H1 (cell line): ENCODE results near the gene PGRMC1. TPM values are rescaled to one million over a fixed set of nuclear protein-coding genes. Genes with fewer than 3 reads are reported as not detected.
A peak's percentile ranks its signal among the peaks of the same experiment; 100 is the strongest.

ENCODE experiments used
- CTCF ChIA-PET: fragments of 300-600 bp; sonication (Branson Sonifier 250); formaldehyde crosslinking; loops from one replicate; lab custom pipeline; 2021; ENCODE audit not compliant: partially characterized antibody; lab: Charles Lee
- POLR2A ChIA-PET: fragments of 300-600 bp; sonication (Branson Sonifier 250); formaldehyde crosslinking; loops from one replicate; lab custom pipeline; 2021; ENCODE audit warnings: inconsistent platforms; ENCODE audit not compliant: partially characterized antibody; lab: Charles Lee
- DNase-seq, 2 experiments: peaks; one replicate each; pipeline versions ENCODE4 v3.0.0 to v3.0.0-alpha.2; 2010 to 2022; ENCODE audit warnings: low spot score in 2 of 2, low read depth in 1 of 2, mixed read lengths in 1 of 2
- FAIRE-seq: peaks from 2 replicates; lab custom pipeline; 2011; peaks lifted over from hg19 to GRCh38; lab: Jason Lieb, UNC
- H2AFZ ChIP-seq: 2 replicates; pipeline ENCODE4 v1.8.1; 2012; ENCODE audit warnings: low read length, inconsistent platforms
- H2AK5ac ChIP-seq: 2 replicates; pipeline ENCODE4 v1.6.1; 2013; ENCODE audit warnings: low read depth, low read length
- H2BK120ac ChIP-seq: replicated peaks from 2 replicates; pipeline ENCODE3; 2013; ENCODE audit warnings: low read depth, low read length, inconsistent platforms
- H2BK12ac ChIP-seq: 2 replicates; pipeline ENCODE4 v1.6.1; 2013; ENCODE audit warnings: low read depth, low read length
- H2BK15ac ChIP-seq: 2 replicates; pipeline ENCODE4 v1.6.1; 2013; ENCODE audit warnings: low read length
- H2BK20ac ChIP-seq: 2 replicates; pipeline ENCODE4 v1.6.1; 2013; ENCODE audit warnings: low read length
- H2BK5ac ChIP-seq: 2 replicates; pipeline ENCODE4 v1.6.1; 2013; ENCODE audit warnings: low read depth, low read length
- H3K14ac ChIP-seq: 2 replicates; pipeline ENCODE4 v1.6.1; 2013; ENCODE audit warnings: inconsistent platforms; ENCODE audit not compliant: insufficient read length
- H3K18ac ChIP-seq: 2 replicates; pipeline ENCODE4 v1.6.1; 2013; ENCODE audit warnings: low read length; ENCODE audit errors: extremely low read depth
- H3K23ac ChIP-seq: 2 replicates; pipeline ENCODE4 v1.6.1; 2013; ENCODE audit warnings: inconsistent platforms; ENCODE audit not compliant: insufficient read length
- H3K23me2 ChIP-seq: 2 replicates; pipeline ENCODE4 v1.6.1; 2013; ENCODE audit warnings: low read depth, low read length
- H3K27ac ChIP-seq: 2 replicates; pipeline ENCODE4 v1.6.1; 2011; ENCODE audit warnings: low read depth, low read length, inconsistent platforms
- H3K27me3 ChIP-seq, 4 experiments: replicated peaks in 1 of 4; 1 replicate in 1 of 4; 2 replicates in 3 of 4; pipeline versions ENCODE4 v1.6.1 to v1.8.1; 2011 to 2013; ENCODE audit warnings: low read length in 3 of 4, mild to moderate bottlenecking in 3 of 4, inconsistent platforms in 2 of 4, mixed read lengths in 2 of 4, moderate library complexity in 1 of 4; ENCODE audit not compliant: control insufficient read depth in 3 of 4, insufficient read depth in 3 of 4; ENCODE audit errors: extremely low read depth in 1 of 4
- H3K36me3 ChIP-seq, 4 experiments: 2 replicates each; pipeline versions ENCODE4 v1.6.1 to v1.8.1; 2011 to 2013; ENCODE audit warnings: mild to moderate bottlenecking in 4 of 4, low read length in 3 of 4, moderate library complexity in 2 of 4, control low read depth in 1 of 4, inconsistent platforms in 1 of 4; ENCODE audit not compliant: insufficient read depth in 4 of 4, control insufficient read depth in 2 of 4
- H3K4ac ChIP-seq: replicated peaks from 2 replicates; pipeline ENCODE3; 2013; ENCODE audit warnings: low read length, low read depth, mixed read lengths, inconsistent platforms; ENCODE audit not compliant: insufficient read length
- H3K4me1 ChIP-seq, 4 experiments: replicated peaks in 1 of 4; 1 replicate in 1 of 4; 2 replicates in 3 of 4; pipeline versions ENCODE4 v1.6.1 to v1.8.1; 2011 to 2013; ENCODE audit warnings: low read length in 3 of 4, inconsistent platforms in 2 of 4, mixed read lengths in 1 of 4; ENCODE audit not compliant: insufficient read depth in 4 of 4, control insufficient read depth in 3 of 4
- H3K4me2 ChIP-seq, 2 experiments: 2 replicates each; pipeline versions ENCODE4 v1.6.1 to v1.8.1; 2011 to 2013; ENCODE audit warnings: low read depth in 2 of 2, low read length in 2 of 2, control low read depth in 1 of 2, inconsistent platforms in 1 of 2, mild to moderate bottlenecking in 1 of 2; ENCODE audit not compliant: insufficient read depth in 1 of 2
- H3K4me3 ChIP-seq, 4 experiments: fragments of 200-600, 300-600 bp in 1 of 4; sonication (generic), shearing (Covaris generic), sonication (Bioruptor Twin) in 1 of 4; 2 replicates each; pipeline versions ENCODE4 v1.5.1 to v1.8.1; 2011 to 2016; ENCODE audit warnings: low read length in 4 of 4, low read depth in 3 of 4, control low read depth in 2 of 4, inconsistent platforms in 2 of 4, mild to moderate bottlenecking in 2 of 4, mixed read lengths in 1 of 4, moderate library complexity in 1 of 4; ENCODE audit not compliant: insufficient read depth in 2 of 4; ENCODE audit errors: extremely low read depth in 1 of 4
- H3K56ac ChIP-seq: replicated peaks from 2 replicates; pipeline ENCODE3; 2013; ENCODE audit warnings: low read depth, mild to moderate bottlenecking, mixed read lengths, low read length, inconsistent platforms; ENCODE audit not compliant: insufficient read length
- H3K79me1 ChIP-seq: 2 replicates; pipeline ENCODE4 v1.6.1; 2013; ENCODE audit warnings: low read depth, low read length, control low read depth
- H3K79me2 ChIP-seq, 2 experiments: 2 replicates each; pipeline versions ENCODE4 v1.6.1 to v1.8.1; 2012 to 2013; ENCODE audit warnings: low read length in 2 of 2, mild to moderate bottlenecking in 2 of 2, inconsistent platforms in 1 of 2; ENCODE audit not compliant: insufficient read depth in 2 of 2, control insufficient read depth in 1 of 2
- H3K9ac ChIP-seq, 4 experiments: replicated peaks in 1 of 4; 1 replicate in 1 of 4; 2 replicates in 3 of 4; pipeline versions ENCODE4 v1.6.1 to v1.8.1; 2011 to 2013; ENCODE audit warnings: low read depth in 3 of 4, low read length in 3 of 4, control low read depth in 2 of 4, mild to moderate bottlenecking in 2 of 4, moderate library complexity in 2 of 4, inconsistent platforms in 1 of 4; ENCODE audit errors: extremely low read depth in 1 of 4
- H3K9me3 ChIP-seq, 2 experiments: 2 replicates each; pipeline versions ENCODE4 v1.6.1 to v1.8.1; 2012 to 2013; ENCODE audit warnings: mild to moderate bottlenecking in 2 of 2, moderate library complexity in 2 of 2, control low read depth in 1 of 2, inconsistent platforms in 1 of 2, low read depth in 1 of 2, low read length in 1 of 2, mixed read lengths in 1 of 2; ENCODE audit not compliant: insufficient read depth in 2 of 2
- H4K20me1 ChIP-seq, 2 experiments: replicated peaks in 1 of 2; 2 replicates each; pipeline versions ENCODE3 to v1.8.1; 2011 to 2013; ENCODE audit warnings: inconsistent platforms in 2 of 2, low read length in 2 of 2, mild to moderate bottlenecking in 1 of 2; ENCODE audit not compliant: insufficient read depth in 2 of 2, control insufficient read depth in 1 of 2
- H4K5ac ChIP-seq: 2 replicates; pipeline ENCODE4 v1.6.1; 2013; ENCODE audit warnings: low read length, low read depth, mixed read lengths, inconsistent platforms; ENCODE audit not compliant: insufficient read length
- H4K8ac ChIP-seq: 2 replicates; pipeline ENCODE4 v1.8.0; 2013; ENCODE audit warnings: mild to moderate bottlenecking, moderate library complexity, low read length, inconsistent platforms; ENCODE audit not compliant: insufficient read depth; ENCODE audit errors: extremely low read depth
- H4K91ac ChIP-seq: replicated peaks from 2 replicates; pipeline ENCODE3; 2013; ENCODE audit warnings: low read length, mixed read lengths, inconsistent platforms; ENCODE audit not compliant: insufficient read length
- ASH2L ChIP-seq: fragments of 200-600, 300-600 bp; sonication (generic); IDR thresholded peaks from one replicate; pipeline ENCODE4 v1.7.1; 2017; ENCODE audit warnings: low read length
- BACH1 ChIP-seq: IDR thresholded peaks from 2 replicates; pipeline ENCODE4 v1.6.1; 2012; ENCODE audit warnings: low read length, improper control_type of control experiment
- BCL11A ChIP-seq, 2 experiments: IDR thresholded peaks; one replicate each; pipeline ENCODE4 v1.6.1; 2011; ENCODE audit warnings: low read depth in 2 of 2, low read length in 2 of 2, mild to moderate bottlenecking in 2 of 2
- EZH2 ChIP-seq: fragments of 200-600 bp; sonication (generic); IDR thresholded peaks from 2 replicates; pipeline ENCODE4 v1.7.1; 2012; ENCODE audit warnings: low read depth, mild to moderate bottlenecking, moderate library complexity, low read length, inconsistent platforms; ENCODE audit not compliant: severe bottlenecking
- GABPA ChIP-seq: IDR thresholded peaks from 2 replicates; pipeline ENCODE4 v1.6.1; 2011; ENCODE audit warnings: mild to moderate bottlenecking, low read length, moderate library complexity, borderline replicate concordance; ENCODE audit not compliant: insufficient read depth
- KDM1A ChIP-seq: fragments of 200-600, 300-600 bp; sonication (generic); IDR thresholded peaks from 2 replicates; pipeline ENCODE4 v1.7.1; 2016; ENCODE audit warnings: mild to moderate bottlenecking, low read length, borderline replicate concordance
- NRF1 ChIP-seq: IDR thresholded peaks from 2 replicates; pipeline ENCODE4 v1.6.1; 2011; ENCODE audit warnings: mild to moderate bottlenecking, low read depth, low read length, improper control_type of control experiment
- RBBP5 ChIP-seq: IDR thresholded peaks from 2 replicates; pipeline ENCODE4 v1.7.1; 2012; ENCODE audit warnings: low read depth, mild to moderate bottlenecking, inconsistent platforms, low read length, moderate library complexity, borderline replicate concordance
- SP1 ChIP-seq: IDR thresholded peaks from 2 replicates; pipeline ENCODE4 v1.6.1; 2011; ENCODE audit warnings: low read depth, low read length
- SUZ12 ChIP-seq: fragments of 200-600 bp; sonication (generic); IDR thresholded peaks from 2 replicates; pipeline ENCODE4 v1.6.1; 2012; ENCODE audit warnings: mild to moderate bottlenecking, inconsistent platforms, low read length, moderate library complexity, mixed read lengths
- TBP ChIP-seq: IDR thresholded peaks from 2 replicates; pipeline ENCODE4 v1.6.1; 2011; ENCODE audit warnings: low read depth, low read length, improper control_type of control experiment
- WGBS, 2 experiments: shearing (Covaris generic) in 1 of 2; methylation state at CpG; one replicate each; pipeline versions ENCODE4 v1.1.6 to v1.1.7; 2013 to 2015; ENCODE audit warnings: low lambda C conversion rate in 2 of 2, mixed read lengths in 2 of 2, inconsistent platforms in 1 of 2, low coverage in 1 of 2, missing lambda C conversion rate in 1 of 2; ENCODE audit not compliant: insufficient replicate concordance in 2 of 2, insufficient coverage in 1 of 2, insufficient read length in 1 of 2; ENCODE audit errors: extremely low coverage in 1 of 2, missing lambda C conversion rate in 1 of 2; 5-methylcytosine and 5-hydroxymethylcytosine counted together
- polyA plus RNA-seq, 7 experiments: library from polyadenylated mRNA; depleted of rRNA in 3 of 7; stranded (reverse) in 5 of 7; unstranded in 2 of 7; fragments of >200 nt in 5 of 7; fragments of 200-250 nt in 2 of 7; gene quantifications; 1 replicate in 5 of 7; 2 replicates in 1 of 7; 4 replicates in 1 of 7; pipeline versions ENCODE4 v1.2.1 to v1.2.3, GENCODE V29; 2011 to 2013; ENCODE audit warnings: missing spikeins in 2 of 7, mixed read lengths in 2 of 7
- total RNA-seq: library from RNA; stranded (reverse); fragmentation: NEBNext Ultra II Directional; extraction: Animal tissue kit (Norgen Biotek cat#: 25700); gene quantifications from 2 replicates; pipeline ENCODE4 v1.2.1, GENCODE V29; 2021

PGRMC1 gene
- total and polyA plus RNA-seq, 2 of the 8 experiments (the other 6 are each of a cell fraction or from before 2014, with no cell fraction given): 127 to 248 TPM

DNA sequence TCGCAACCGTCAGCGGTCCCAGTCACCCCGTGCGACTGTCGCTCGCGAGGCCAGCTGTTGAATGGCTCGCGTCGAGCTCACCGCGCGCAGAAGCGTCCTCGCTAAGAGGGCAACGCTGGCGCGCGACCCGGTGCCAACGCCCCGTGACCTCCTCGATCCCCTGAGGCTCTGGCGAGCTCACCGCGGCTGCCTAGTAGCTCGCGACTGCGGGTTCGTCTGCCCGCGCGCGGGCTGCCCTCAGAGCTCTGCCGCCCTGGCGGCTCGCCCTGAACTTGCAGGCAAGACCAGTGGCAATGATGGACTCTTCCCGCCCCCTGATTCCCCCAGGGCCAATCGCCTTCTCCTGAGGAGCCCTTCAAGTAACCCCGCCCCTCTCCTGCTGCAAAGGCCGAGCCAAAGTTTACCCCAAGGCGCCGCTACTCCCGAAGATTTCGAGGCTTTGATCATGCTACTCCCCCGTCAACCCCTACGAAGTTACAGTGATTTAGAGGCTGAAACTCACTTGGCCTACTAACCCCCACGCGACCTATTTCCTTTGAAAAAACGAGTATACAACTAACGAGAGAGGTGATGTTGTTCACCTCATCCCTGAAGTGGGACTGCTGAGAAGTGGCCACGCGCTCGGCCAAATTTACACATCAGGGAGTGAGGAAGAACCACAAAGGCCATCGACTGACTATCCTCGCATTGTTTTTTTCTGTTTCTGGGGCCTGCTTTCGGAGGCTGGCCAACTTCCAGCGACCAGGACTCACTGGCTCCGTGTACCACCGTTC, 37.5 kb downstream of the PGRMC1 start:
- no peaks in the 10 kb centered on the region for H3K9me3 ChIP-seq
- no peak for TF ChIP-seq BCL11A (IDR thresholded peaks at IDR 0.05; ENCODE audit: low read depth in 2 of 2, low read length in 2 of 2)
- TF ChIP-seq SUZ12: peak; percentile 40; the same call in 1 of the 2 replicates
- TF ChIP-seq EZH2: peak; percentile 12
- 0 out of 2 replicates have a peak, but pooled peaks have one; percentile 49 for TF ChIP-seq RBBP5
- TF ChIP-seq ASH2L: no peak
- TF ChIP-seq NRF1: no peak
- no peak for TF ChIP-seq GABPA
- TF ChIP-seq SP1: no peak
- peak; percentile 32; the same call in 1 of the 2 replicates for TF ChIP-seq TBP
- no peak for TF ChIP-seq BACH1
- TF ChIP-seq KDM1A: 0 out of 2 replicates have a peak, but pooled peaks have one; percentile 37

More for the DNA sequence above, 37.5 kb downstream of the PGRMC1 start:
- H3K23ac ChIP-seq: no peak overlapping the region
- no peak overlapping the region for H4K91ac ChIP-seq
- no peaks in the 10 kb centered on the region for H4K20me1 ChIP-seq
- 9% methylated on average over 46 of the region's 61 CpGs; no CpG with 5 or more reads in 1 of the 2 experiments for WGBS, 2 experiments
- DNase-seq (peak; percentile 63 to 71), FAIRE-seq (no peak)
- H3K79me1 ChIP-seq: no peaks in the 10 kb centered on the region
- no peak overlapping the region for H3K4ac ChIP-seq
- H3K14ac ChIP-seq: no peak overlapping the region
- H2BK15ac ChIP-seq: no peak overlapping the region
- no peak overlapping the region for H2BK5ac ChIP-seq
- peaks cover 0 to 3% (median under 1%) of the 10 kb centered on the region in 4 experiments; a peak in 4 of 7 replicates for H3K4me1 ChIP-seq
- no peak overlapping the region for H3K56ac ChIP-seq
- no peak overlapping the region; a peak in 1 of 7 replicates for H3K9ac ChIP-seq
- no peak overlapping the region for H4K8ac ChIP-seq
- peak overlapping the region; percentile 72 to 84 for H3K4me2 ChIP-seq
- peak overlapping the region; percentile 34 to 55 (median 37) for H3K4me3 ChIP-seq
- H4K5ac ChIP-seq: no peak overlapping the region
- H2AFZ ChIP-seq: peak overlapping the region; percentile 92
- no peaks in the 10 kb centered on the region for H3K79me2 ChIP-seq
- POLR2A ChIA-PET: interaction anchor here (1.3 to 1.4 kb wide), 2 partner anchors 36 to 105 kb away, joined by 3 read pairs; no protein-coding TSS in a partner anchor
- no peak overlapping the region for H2AK5ac ChIP-seq
- H3K27ac ChIP-seq: no peak overlapping the region
- H3K23me2 ChIP-seq: peaks cover 2% of the 10 kb centered on the region; the same call in 1 of the 2 replicates
- H2BK120ac ChIP-seq: no peak overlapping the region
- H3K36me3 ChIP-seq: no peaks in the 10 kb centered on the region
- H3K18ac ChIP-seq: no peak overlapping the region; the same call in 1 of the 2 replicates
- CTCF ChIA-PET: interaction anchor here (0.6 to 1.1 kb wide), 4 partner anchors 82 to 238 kb away, joined by 3 to 4 read pairs (median 3); no protein-coding TSS in a partner anchor
- H2BK12ac ChIP-seq: no peak overlapping the region
- H2BK20ac ChIP-seq: no peak overlapping the region
- H3K27me3 ChIP-seq: peaks cover 5 to 24% (median 21%) of the 10 kb centered on the region in 4 experiments
